Putamen (tissue), 1 donor: ENCODE results near the gene FBRSL1.
"Not testable (repeated sequence)": the region's sequence is repeated elsewhere in the genome, so short reads cannot be mapped to it uniquely, and the experiment has no call there.

Experiments
- DNase-seq: peaks from one replicate; pipeline ENCODE4 v3.0.0-alpha.2; 2016; ENCODE audit warnings: low spot score

Gene FBRSL1

GRCh38 chr12:132470397-132470796 is 19.6 kb upstream of the FBRSL1 start:
- DNase-seq: no peak

GRCh38 chr12:132471011-132471857 is 18.7 kb upstream of the FBRSL1 start:
- DNase-seq: no peak

- DNase-seq: no peak
Observed at GRCh38 chr12:132471858-132472255, 18.1 kb upstream of the FBRSL1 start.

- DNase-seq: no peak
Observed at GRCh38 chr12:132472386-132472785, 17.6 kb upstream of the FBRSL1 start.

- no peak for DNase-seq
Observed at GRCh38 chr12:132474237-132474741, 15.7 kb upstream of the FBRSL1 start.

GRCh38 chr12:132474799-132475303 is 15.1 kb upstream of the FBRSL1 start:
- not testable (repeated sequence) for DNase-seq

GRCh38 chr12:132475304-132476037 is 14.5 kb upstream of the FBRSL1 start:
- no peak for DNase-seq

GRCh38 chr12:132476038-132476414 is 13.9 kb upstream of the FBRSL1 start:
- no peak for DNase-seq

GRCh38 chr12:132476421-132476820 is 13.5 kb upstream of the FBRSL1 start:
- no peak for DNase-seq

- no peak for DNase-seq
Observed at GRCh38 chr12:132477017-132477702, 12.8 kb upstream of the FBRSL1 start.

GRCh38 chr12:132477703-132478432 is 12.1 kb upstream of the FBRSL1 start:
- DNase-seq: no peak

- DNase-seq: no peak
Observed at GRCh38 chr12:132478433-132478803, 11.5 kb upstream of the FBRSL1 start.

GRCh38 chr12:132478845-132479244 is 11.1 kb upstream of the FBRSL1 start:
- no peak for DNase-seq

- no peak for DNase-seq
Observed at GRCh38 chr12:132479291-132479690, 10.7 kb upstream of the FBRSL1 start.

GRCh38 chr12:132479938-132480622 is 9.9 kb upstream of the FBRSL1 start:
- DNase-seq: no peak

- DNase-seq: no peak
Observed at GRCh38 chr12:132480623-132481132, 9.3 kb upstream of the FBRSL1 start.

- DNase-seq: no peak
Observed at GRCh38 chr12:132481345-132481744, 8.6 kb upstream of the FBRSL1 start.

GRCh38 chr12:132481771-132482745 is 7.9 kb upstream of the FBRSL1 start:
- DNase-seq: no peak

- no peak for DNase-seq
Observed at GRCh38 chr12:132482771-132483170, 7.2 kb upstream of the FBRSL1 start.

- DNase-seq: no peak
Observed at GRCh38 chr12:132483208-132483607, 6.7 kb upstream of the FBRSL1 start.
